ENCODE data around the gene C10orf88. TPM values are rescaled to one million over a fixed set of nuclear protein-coding genes. Genes with fewer than 3 reads are reported as not detected.

C10orf88 gene
- total and polyA plus RNA-seq, 2 of the 13 experiments (the other 11 are each of a cell fraction or from before 2014, with no cell fraction given), result 4.6 to 11.8 TPM

- no TSS peak for BruUV-seq (replicated peaks)
- H3K4me3 ChIP-seq (replicated peaks in 1 of 3; ENCODE audit: insufficient read depth in 1 of 3, low read depth in 2 of 3, low read length in 3 of 3), result no peak overlapping the region
- ChIA-PET POLR2A (no interaction called here), CTCF (ENCODE audit: low intra/inter-chr PET ratio, low total read pairs) (no interaction called here)
- ATAC-seq (no peak), DNase-seq (ENCODE audit: low spot score) (no peak), FAIRE-seq (no peak)
- no peak overlapping the region for H3K9ac ChIP-seq (ENCODE audit: insufficient read depth, low read depth, low read length)
- H3K4me2 ChIP-seq (ENCODE audit: low read depth, low read length), result no peak overlapping the region
- in situ Hi-C loops (cut with HindIII; ENCODE audit: extremely low pct_ligation_motif_present, low pct_unique_long_range_greater_than_20kb), result no loop called here
- H3K9me3 ChIP-seq (ENCODE audit: low read length), result no peaks in the 10 kb centered on the region
- H3K79me2 ChIP-seq (ENCODE audit: insufficient read depth, low read length), result no peaks in the 10 kb centered on the region
- no peak overlapping the region for H3K27ac ChIP-seq (ENCODE audit: extremely low read length, insufficient read depth, low read length)
- TF ChIP-seq THAP11 (CRISPR knock-in tag; IDR thresholded peaks at IDR 0.05), result no peak
- TF ChIP-seq GATAD1 (CRISPR knock-in tag; IDR thresholded peaks at IDR 0.05), result no peak
- no peak for TF ChIP-seq HNF4A (CRISPR knock-in tag; IDR thresholded peaks at IDR 0.05)
- TF ChIP-seq ZNF101 (CRISPR knock-in tag; IDR thresholded peaks at IDR 0.05; ENCODE audit: borderline replicate concordance, low read depth), result no peak
- no peak for TF ChIP-seq ZNF776 (CRISPR knock-in tag; IDR thresholded peaks at IDR 0.05)
- TF ChIP-seq LCORL (IDR thresholded peaks at IDR 0.05), result no peak
- no peak for TF ChIP-seq LCORL (CRISPR knock-in tag; IDR thresholded peaks at IDR 0.05)
- TF ChIP-seq TP53 (CRISPR knock-in tag; conservative IDR thresholded peaks at IDR 0.05), result no peak
- no peak for TF ChIP-seq NFIC (IDR thresholded peaks at IDR 0.05; ENCODE audit: low read length)
- TF ChIP-seq NFYB (CRISPR knock-in tag; IDR thresholded peaks at IDR 0.05), result no peak
- H3K36me3 ChIP-seq (replicated peaks in 1 of 2; ENCODE audit: control insufficient read depth in 1 of 2, insufficient read depth in 2 of 2, low read length in 2 of 2), result peaks cover 0 to 4% of the 10 kb centered on the region in 2 experiments; a peak in 1 of 5 replicates
- H3K27me3 ChIP-seq (ENCODE audit: control insufficient read depth in 1 of 2, insufficient read depth in 2 of 2, low read length in 2 of 2), result no peaks in the 10 kb centered on the region
- no peak overlapping the region for H2AFZ ChIP-seq (ENCODE audit: low read length)
- H3K4me1 ChIP-seq (ENCODE audit: insufficient read depth, low read length), result no peaks in the 10 kb centered on the region
- WGBS (ENCODE audit: low lambda C conversion rate), result 84% methylated on average over 6 of the region's 6 CpGs
- no peaks in the 10 kb centered on the region for H4K20me1 ChIP-seq (ENCODE audit: insufficient read depth, low read length)
- intact Hi-C loops (cut with micrococcal nuclease; ENCODE audit: unreplicated experiment), result no loop called here
Observed at GRCh38 chr10:122931088-122931906, 22.7 kb downstream of the C10orf88 start.

- TF ChIP-seq TOE1 (CRISPR knock-in tag; IDR thresholded peaks at IDR 0.05) (no peak), ZNF747 (CRISPR knock-in tag; IDR thresholded peaks at IDR 0.05; ENCODE audit: borderline replicate concordance) (no peak), NR3C1 (CRISPR knock-in tag; IDR thresholded peaks at IDR 0.05) (no peak), MAFF (IDR thresholded peaks at IDR 0.05; ENCODE audit: low read depth, low read length) (no peak)
- WGBS (ENCODE audit: low lambda C conversion rate), result 100% methylated on average over 1 of the region's 1 CpG
- no peaks in the 10 kb centered on the region for H3K79me2 ChIP-seq (ENCODE audit: insufficient read depth, low read length)
- no peak for DNase-seq (ENCODE audit: low spot score)
- no peaks in the 10 kb centered on the region for H3K27me3 ChIP-seq (ENCODE audit: control insufficient read depth in 1 of 2, insufficient read depth in 2 of 2, low read length in 2 of 2)
- H3K4me2 ChIP-seq (ENCODE audit: low read depth, low read length), result no peak overlapping the region
- no peaks in the 10 kb centered on the region for H4K20me1 ChIP-seq (ENCODE audit: insufficient read depth, low read length)
- H3K27ac ChIP-seq (ENCODE audit: extremely low read length, insufficient read depth, low read length), result no peak overlapping the region
- no peaks in the 10 kb centered on the region for H3K9me3 ChIP-seq (ENCODE audit: low read length)
- H3K36me3 ChIP-seq (replicated peaks in 1 of 2; ENCODE audit: control insufficient read depth in 1 of 2, insufficient read depth in 2 of 2, low read length in 2 of 2), result no peaks in the 10 kb centered on the region
- no peaks in the 10 kb centered on the region for H3K4me1 ChIP-seq (ENCODE audit: insufficient read depth, low read length)
- no peak for FAIRE-seq
- no peak overlapping the region for H3K4me3 ChIP-seq (replicated peaks in 1 of 3; ENCODE audit: insufficient read depth in 1 of 3, low read depth in 2 of 3, low read length in 3 of 3)
- H3K9ac ChIP-seq (ENCODE audit: insufficient read depth, low read depth, low read length), result no peak overlapping the region
- ATAC-seq, result no peak
- in situ Hi-C loops (cut with HindIII; ENCODE audit: extremely low pct_ligation_motif_present, low pct_unique_long_range_greater_than_20kb), result no loop called here
- BruUV-seq (replicated peaks), result no TSS peak
- CTCF ChIA-PET (ENCODE audit: low intra/inter-chr PET ratio, low total read pairs), result no interaction called here
- H2AFZ ChIP-seq (ENCODE audit: low read length), result no peak overlapping the region
- POLR2A ChIA-PET, result no interaction called here
- intact Hi-C loops (cut with micrococcal nuclease; ENCODE audit: unreplicated experiment), result no loop called here
Observed at GRCh38 chr10:122930140-122930539, 23.9 kb downstream of the C10orf88 start.

All from HepG2 (cell line).